Measurements from ENCODE around the gene FOXC1. TPM values are rescaled to one million over a fixed set of nuclear protein-coding genes. Genes with fewer than 3 reads are reported as not detected.

Gene FOXC1
- total and polyA plus RNA-seq, 4 donors = 0.08 to 0.33 (median 0.14) TPM

DNA sequence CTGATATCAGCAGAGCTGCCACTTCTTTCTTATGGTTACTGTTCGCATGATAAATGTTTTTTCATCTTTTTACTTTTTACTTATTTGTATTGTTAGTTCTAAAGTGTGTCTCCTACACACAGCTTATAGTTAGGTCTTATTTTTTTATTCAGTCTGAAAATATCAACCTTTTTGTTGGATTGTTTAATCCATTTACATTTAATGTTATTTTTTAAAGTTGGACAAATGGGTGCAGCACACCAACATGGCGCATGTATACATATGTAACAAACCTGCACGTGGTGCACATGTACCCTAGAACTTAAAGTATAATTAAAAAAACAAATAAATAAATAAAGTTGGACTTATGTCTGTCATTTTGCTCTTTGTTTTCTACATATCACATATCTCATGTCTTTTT is 40.3 kb upstream of the FOXC1 start:
- H3K27ac ChIP-seq (ENCODE audit: low read depth in 1 of 2, low read length in 2 of 2) = no peak overlapping the region
- peaks cover 0 to 2% (median 0%) of the 10 kb centered on the region in 4 donors for H3K36me3 ChIP-seq (ENCODE audit: control insufficient read depth in 4 of 4, insufficient read depth in 3 of 4, low read depth in 1 of 4, low read length in 3 of 4)
- H3K9me3 ChIP-seq (ENCODE audit: control insufficient read depth in 4 of 4, low read length in 3 of 4) = peaks cover 0 to 4% (median 0%) of the 10 kb centered on the region in 4 donors
- H3K4me3 ChIP-seq (ENCODE audit: low read depth in 1 of 3, low read length in 3 of 3) = no peak overlapping the region
- 89% methylated on average over 3 of the region's 3 CpGs for WGBS
- no peak for TF ChIP-seq YY1 (IDR thresholded peaks at IDR 0.05)
- no peak for TF ChIP-seq HNF4G (IDR thresholded peaks at IDR 0.05)
- TF ChIP-seq, protein P1, sequence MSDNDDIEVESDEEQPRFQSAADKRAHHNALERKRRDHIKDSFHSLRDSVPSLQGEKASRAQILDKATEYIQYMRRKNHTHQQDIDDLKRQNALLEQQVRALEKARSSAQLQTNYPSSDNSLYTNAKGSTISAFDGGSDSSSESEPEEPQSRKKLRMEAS (IDR thresholded peaks at IDR 0.05) = no peak
- no peak for TF ChIP-seq TAF1 (conservative IDR thresholded peaks at IDR 0.05)
- no peak for TF ChIP-seq SP1 (IDR thresholded peaks at IDR 0.05)
- no peak for TF ChIP-seq HNF4A (conservative IDR thresholded peaks at IDR 0.05)
- TF ChIP-seq FOXA1 (IDR thresholded peaks at IDR 0.05) = no peak
- TF ChIP-seq, protein P2, sequence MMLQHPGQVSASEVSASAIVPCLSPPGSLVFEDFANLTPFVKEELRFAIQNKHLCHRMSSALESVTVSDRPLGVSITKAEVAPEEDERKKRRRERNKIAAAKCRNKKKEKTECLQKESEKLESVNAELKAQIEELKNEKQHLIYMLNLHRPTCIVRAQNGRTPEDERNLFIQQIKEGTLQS (IDR thresholded peaks at IDR 0.05) = no peak
- TF ChIP-seq RAD21 (IDR thresholded peaks at IDR 0.05) = no peak
- no peak for TF ChIP-seq FOXA2 (IDR thresholded peaks at IDR 0.05)
- TF ChIP-seq EGR1 (IDR thresholded peaks at IDR 0.05; ENCODE audit: low read depth in 2 of 2) = no peak
- TF ChIP-seq, protein P3, sequence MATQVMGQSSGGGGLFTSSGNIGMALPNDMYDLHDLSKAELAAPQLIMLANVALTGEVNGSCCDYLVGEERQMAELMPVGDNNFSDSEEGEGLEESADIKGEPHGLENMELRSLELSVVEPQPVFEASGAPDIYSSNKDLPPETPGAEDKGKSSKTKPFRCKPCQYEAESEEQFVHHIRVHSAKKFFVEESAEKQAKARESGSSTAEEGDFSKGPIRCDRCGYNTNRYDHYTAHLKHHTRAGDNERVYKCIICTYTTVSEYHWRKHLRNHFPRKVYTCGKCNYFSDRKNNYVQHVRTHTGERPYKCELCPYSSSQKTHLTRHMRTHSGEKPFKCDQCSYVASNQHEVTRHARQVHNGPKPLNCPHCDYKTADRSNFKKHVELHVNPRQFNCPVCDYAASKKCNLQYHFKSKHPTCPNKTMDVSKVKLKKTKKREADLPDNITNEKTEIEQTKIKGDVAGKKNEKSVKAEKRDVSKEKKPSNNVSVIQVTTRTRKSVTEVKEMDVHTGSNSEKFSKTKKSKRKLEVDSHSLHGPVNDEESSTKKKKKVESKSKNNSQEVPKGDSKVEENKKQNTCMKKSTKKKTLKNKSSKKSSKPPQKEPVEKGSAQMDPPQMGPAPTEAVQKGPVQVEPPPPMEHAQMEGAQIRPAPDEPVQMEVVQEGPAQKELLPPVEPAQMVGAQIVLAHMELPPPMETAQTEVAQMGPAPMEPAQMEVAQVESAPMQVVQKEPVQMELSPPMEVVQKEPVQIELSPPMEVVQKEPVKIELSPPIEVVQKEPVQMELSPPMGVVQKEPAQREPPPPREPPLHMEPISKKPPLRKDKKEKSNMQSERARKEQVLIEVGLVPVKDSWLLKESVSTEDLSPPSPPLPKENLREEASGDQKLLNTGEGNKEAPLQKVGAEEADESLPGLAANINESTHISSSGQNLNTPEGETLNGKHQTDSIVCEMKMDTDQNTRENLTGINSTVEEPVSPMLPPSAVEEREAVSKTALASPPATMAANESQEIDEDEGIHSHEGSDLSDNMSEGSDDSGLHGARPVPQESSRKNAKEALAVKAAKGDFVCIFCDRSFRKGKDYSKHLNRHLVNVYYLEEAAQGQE (IDR thresholded peaks at IDR 0.05) = no peak
- TF ChIP-seq JUND (IDR thresholded peaks at IDR 0.05) = no peak
- no peak for TF ChIP-seq RXRA (IDR thresholded peaks at IDR 0.05)
- TF ChIP-seq, protein P4, sequence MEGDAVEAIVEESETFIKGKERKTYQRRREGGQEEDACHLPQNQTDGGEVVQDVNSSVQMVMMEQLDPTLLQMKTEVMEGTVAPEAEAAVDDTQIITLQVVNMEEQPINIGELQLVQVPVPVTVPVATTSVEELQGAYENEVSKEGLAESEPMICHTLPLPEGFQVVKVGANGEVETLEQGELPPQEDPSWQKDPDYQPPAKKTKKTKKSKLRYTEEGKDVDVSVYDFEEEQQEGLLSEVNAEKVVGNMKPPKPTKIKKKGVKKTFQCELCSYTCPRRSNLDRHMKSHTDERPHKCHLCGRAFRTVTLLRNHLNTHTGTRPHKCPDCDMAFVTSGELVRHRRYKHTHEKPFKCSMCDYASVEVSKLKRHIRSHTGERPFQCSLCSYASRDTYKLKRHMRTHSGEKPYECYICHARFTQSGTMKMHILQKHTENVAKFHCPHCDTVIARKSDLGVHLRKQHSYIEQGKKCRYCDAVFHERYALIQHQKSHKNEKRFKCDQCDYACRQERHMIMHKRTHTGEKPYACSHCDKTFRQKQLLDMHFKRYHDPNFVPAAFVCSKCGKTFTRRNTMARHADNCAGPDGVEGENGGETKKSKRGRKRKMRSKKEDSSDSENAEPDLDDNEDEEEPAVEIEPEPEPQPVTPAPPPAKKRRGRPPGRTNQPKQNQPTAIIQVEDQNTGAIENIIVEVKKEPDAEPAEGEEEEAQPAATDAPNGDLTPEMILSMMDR (IDR thresholded peaks at IDR 0.05; ENCODE audit: low read depth, low read length, missing input control) = no peak
- TF ChIP-seq, protein P5, sequence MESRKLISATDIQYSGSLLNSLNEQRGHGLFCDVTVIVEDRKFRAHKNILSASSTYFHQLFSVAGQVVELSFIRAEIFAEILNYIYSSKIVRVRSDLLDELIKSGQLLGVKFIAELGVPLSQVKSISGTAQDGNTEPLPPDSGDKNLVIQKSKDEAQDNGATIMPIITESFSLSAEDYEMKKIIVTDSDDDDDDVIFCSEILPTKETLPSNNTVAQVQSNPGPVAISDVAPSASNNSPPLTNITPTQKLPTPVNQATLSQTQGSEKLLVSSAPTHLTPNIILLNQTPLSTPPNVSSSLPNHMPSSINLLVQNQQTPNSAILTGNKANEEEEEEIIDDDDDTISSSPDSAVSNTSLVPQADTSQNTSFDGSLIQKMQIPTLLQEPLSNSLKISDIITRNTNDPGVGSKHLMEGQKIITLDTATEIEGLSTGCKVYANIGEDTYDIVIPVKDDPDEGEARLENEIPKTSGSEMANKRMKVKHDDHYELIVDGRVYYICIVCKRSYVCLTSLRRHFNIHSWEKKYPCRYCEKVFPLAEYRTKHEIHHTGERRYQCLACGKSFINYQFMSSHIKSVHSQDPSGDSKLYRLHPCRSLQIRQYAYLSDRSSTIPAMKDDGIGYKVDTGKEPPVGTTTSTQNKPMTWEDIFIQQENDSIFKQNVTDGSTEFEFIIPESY (IDR thresholded peaks at IDR 0.05) = no peak
- no peak for TF ChIP-seq NR2F2 (IDR thresholded peaks at IDR 0.05)
- TF ChIP-seq GABPA (IDR thresholded peaks at IDR 0.05 in 1 of 2, conservative IDR thresholded peaks at IDR 0.05 in 1 of 2) = no peak
- no peak for DNase-seq (ENCODE audit: low spot score)
- no peaks in the 10 kb centered on the region for H3K4me1 ChIP-seq (ENCODE audit: control insufficient read depth in 4 of 4, insufficient read depth in 4 of 4, low read length in 3 of 4)
- no peak overlapping the region for H3K9ac ChIP-seq (ENCODE audit: low read depth in 1 of 2, low read length in 2 of 2)
- no peaks in the 10 kb centered on the region for H3K27me3 ChIP-seq (ENCODE audit: control insufficient read depth in 4 of 4, insufficient read depth in 4 of 4, low read length in 3 of 4)
